OCI-LY1 (cell line): ENCODE measurements around the gene TRIP10.
"Not testable (repeated sequence)": the region's sequence is repeated elsewhere in the genome, so short reads cannot be mapped to it uniquely, and the experiment has no call there.

ENCODE experiments used
- EZH2 ChIP-seq: fragments of 200-600 bp; sonication (generic), shearing (Covaris generic); IDR thresholded peaks from 2 replicates; pipeline ENCODE4 v1.8.0; 2017; ENCODE audit warnings: borderline replicate concordance, mixed run types, mild to moderate bottlenecking, antibody characterized with exemption, low read length, moderate library complexity, mixed read lengths
- TF ChIP-seq, protein P1 (sequence below): fragments of 200-600 bp; sonication (generic), shearing (Covaris generic); IDR thresholded peaks from 2 replicates; pipeline ENCODE4 v1.5.1; 2017; ENCODE audit warnings: mild to moderate bottlenecking, antibody characterized with exemption, low read length, moderate library complexity, mixed read lengths

- TF ChIP-seq, protein P1, sequence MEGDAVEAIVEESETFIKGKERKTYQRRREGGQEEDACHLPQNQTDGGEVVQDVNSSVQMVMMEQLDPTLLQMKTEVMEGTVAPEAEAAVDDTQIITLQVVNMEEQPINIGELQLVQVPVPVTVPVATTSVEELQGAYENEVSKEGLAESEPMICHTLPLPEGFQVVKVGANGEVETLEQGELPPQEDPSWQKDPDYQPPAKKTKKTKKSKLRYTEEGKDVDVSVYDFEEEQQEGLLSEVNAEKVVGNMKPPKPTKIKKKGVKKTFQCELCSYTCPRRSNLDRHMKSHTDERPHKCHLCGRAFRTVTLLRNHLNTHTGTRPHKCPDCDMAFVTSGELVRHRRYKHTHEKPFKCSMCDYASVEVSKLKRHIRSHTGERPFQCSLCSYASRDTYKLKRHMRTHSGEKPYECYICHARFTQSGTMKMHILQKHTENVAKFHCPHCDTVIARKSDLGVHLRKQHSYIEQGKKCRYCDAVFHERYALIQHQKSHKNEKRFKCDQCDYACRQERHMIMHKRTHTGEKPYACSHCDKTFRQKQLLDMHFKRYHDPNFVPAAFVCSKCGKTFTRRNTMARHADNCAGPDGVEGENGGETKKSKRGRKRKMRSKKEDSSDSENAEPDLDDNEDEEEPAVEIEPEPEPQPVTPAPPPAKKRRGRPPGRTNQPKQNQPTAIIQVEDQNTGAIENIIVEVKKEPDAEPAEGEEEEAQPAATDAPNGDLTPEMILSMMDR: not testable (repeated sequence)
- not testable (repeated sequence) for TF ChIP-seq EZH2
Measured at GRCh38 chr19:6800160-6800790, 60.8 kb downstream of the TRIP10 start.
